HEK293T (cell line): ENCODE results near the gene MAPK13.

ENCODE experiments used
- CTCF ChIA-PET: fragments of 350-600 bp; formaldehyde crosslinking; extraction: SDS; loops from one replicate; lab custom pipeline; 2021; ENCODE audit warnings: antibody characterized with exemption, inconsistent platforms; lab: Yijun Ruan, JAX
- POLR2A ChIA-PET: fragments of 350-600 bp; formaldehyde crosslinking; extraction: SDS; loops from one replicate; lab custom pipeline; 2020; ENCODE audit warnings: antibody characterized with exemption, inconsistent platforms; lab: Yijun Ruan, JAX
- DNase-seq: peaks from one replicate; pipeline ENCODE4 v3.0.0; 2012; ENCODE audit warnings: mixed read lengths; ENCODE audit errors: extremely low spot score
- ARNT ChIP-seq: fragments of 450-650 bp; IDR thresholded peaks from 2 replicates; pipeline ENCODE4 v1.6.1; 2017; ENCODE audit warnings: mild to moderate bottlenecking
- BHLHE40 ChIP-seq: fragments of 450-650 bp; IDR thresholded peaks from 2 replicates; pipeline ENCODE4 v1.6.1; 2016; ENCODE audit warnings: mild to moderate bottlenecking, moderate library complexity, borderline replicate concordance
- CTBP1 ChIP-seq: fragments of 450-650 bp; IDR thresholded peaks from 2 replicates; pipeline ENCODE4 v1.6.1; 2016; ENCODE audit warnings: borderline replicate concordance
- ELF4 ChIP-seq: fragments of 450-650 bp; IDR thresholded peaks from 2 replicates; pipeline ENCODE4 v1.6.1; 2017; ENCODE audit warnings: antibody characterized with exemption
- FOXA1 ChIP-seq: fragments of 450-650 bp; IDR thresholded peaks from 2 replicates; pipeline ENCODE4 v1.6.1; 2016; ENCODE audit warnings: mild to moderate bottlenecking
- FOXK2 ChIP-seq: fragments of 450-650 bp; IDR thresholded peaks from 2 replicates; pipeline ENCODE4 v1.6.1; 2016; ENCODE audit warnings: mild to moderate bottlenecking
- FOXM1 ChIP-seq: fragments of 450-650 bp; IDR thresholded peaks from 2 replicates; pipeline ENCODE4 v1.6.1; 2017; ENCODE audit warnings: mild to moderate bottlenecking, borderline replicate concordance
- HDGF ChIP-seq: fragments of 450-650 bp; IDR thresholded peaks from 2 replicates; pipeline ENCODE4 v1.6.1; 2017; ENCODE audit warnings: antibody characterized with exemption, borderline replicate concordance
- L3MBTL2 ChIP-seq: fragments of 450-650 bp; conservative IDR thresholded peaks from 2 replicates; pipeline ENCODE4 v1.6.1; 2016; ENCODE audit warnings: mild to moderate bottlenecking
- LEF1 ChIP-seq: fragments of 450-650 bp; IDR thresholded peaks from 2 replicates; pipeline ENCODE4 v1.6.1; 2017; ENCODE audit warnings: mild to moderate bottlenecking, borderline replicate concordance
- NFRKB ChIP-seq: fragments of 450-650 bp; IDR thresholded peaks from 2 replicates; pipeline ENCODE4 v1.6.1; 2016; ENCODE audit warnings: mild to moderate bottlenecking, moderate library complexity
- SP1 ChIP-seq: fragments of 450-650 bp; IDR thresholded peaks from 2 replicates; pipeline ENCODE4 v1.6.1; 2017
- SUZ12 ChIP-seq: fragments of 450-650 bp; IDR thresholded peaks from 2 replicates; pipeline ENCODE4 v1.6.1; 2016; ENCODE audit warnings: mild to moderate bottlenecking
- TARDBP ChIP-seq: fragments of 450-650 bp; IDR thresholded peaks from 2 replicates; pipeline ENCODE4 v1.6.1; 2016
- ZNF384 ChIP-seq: fragments of 450-650 bp; IDR thresholded peaks from 2 replicates; pipeline ENCODE4 v1.6.1; 2016
- TF ChIP-seq, protein P1 (sequence below): fragments of 450-650 bp; IDR thresholded peaks from 2 replicates; pipeline ENCODE4 v1.6.1; 2016

The MAPK13 gene

DNA sequence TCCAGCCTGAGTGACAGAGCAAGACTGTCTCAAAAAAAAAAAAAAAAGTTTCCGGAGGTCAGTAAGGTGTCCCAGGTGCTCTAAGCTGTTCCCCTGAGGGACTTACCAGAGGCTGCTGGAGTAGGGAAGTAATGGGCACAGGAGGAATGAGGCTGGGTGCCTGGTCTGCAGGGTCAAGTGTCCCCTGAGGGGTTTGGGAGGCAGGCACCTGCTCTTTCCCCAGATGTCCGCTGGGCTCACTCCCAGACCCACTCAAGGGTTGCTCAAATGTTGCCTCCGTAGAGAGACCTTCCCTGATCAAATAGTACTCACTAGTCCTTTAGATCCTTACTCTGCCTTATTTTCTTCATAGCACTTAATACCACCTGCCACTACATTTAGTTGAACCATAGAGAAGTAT, 5.4 kb upstream of the MAPK13 start:
- TF ChIP-seq FOXM1 (no peak), NFRKB (no peak), ZNF384 (no peak), TARDBP (no peak), FOXA1 (no peak), BHLHE40 (no peak), SP1 (no peak), ELF4 (no peak), CTBP1 (no peak)
- TF ChIP-seq, protein P1, sequence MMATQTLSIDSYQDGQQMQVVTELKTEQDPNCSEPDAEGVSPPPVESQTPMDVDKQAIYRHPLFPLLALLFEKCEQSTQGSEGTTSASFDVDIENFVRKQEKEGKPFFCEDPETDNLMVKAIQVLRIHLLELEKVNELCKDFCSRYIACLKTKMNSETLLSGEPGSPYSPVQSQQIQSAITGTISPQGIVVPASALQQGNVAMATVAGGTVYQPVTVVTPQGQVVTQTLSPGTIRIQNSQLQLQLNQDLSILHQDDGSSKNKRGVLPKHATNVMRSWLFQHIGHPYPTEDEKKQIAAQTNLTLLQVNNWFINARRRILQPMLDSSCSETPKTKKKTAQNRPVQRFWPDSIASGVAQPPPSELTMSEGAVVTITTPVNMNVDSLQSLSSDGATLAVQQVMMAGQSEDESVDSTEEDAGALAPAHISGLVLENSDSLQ: no peak
- ChIA-PET POLR2A (no interaction called here), CTCF (interaction anchor here (0.7 to 2.0 kb wide), 2 partner anchors 236 to 306 kb away, joined by 3 to 6 read pairs; no protein-coding TSS in a partner anchor)
- DNase-seq: no peak

DNA sequence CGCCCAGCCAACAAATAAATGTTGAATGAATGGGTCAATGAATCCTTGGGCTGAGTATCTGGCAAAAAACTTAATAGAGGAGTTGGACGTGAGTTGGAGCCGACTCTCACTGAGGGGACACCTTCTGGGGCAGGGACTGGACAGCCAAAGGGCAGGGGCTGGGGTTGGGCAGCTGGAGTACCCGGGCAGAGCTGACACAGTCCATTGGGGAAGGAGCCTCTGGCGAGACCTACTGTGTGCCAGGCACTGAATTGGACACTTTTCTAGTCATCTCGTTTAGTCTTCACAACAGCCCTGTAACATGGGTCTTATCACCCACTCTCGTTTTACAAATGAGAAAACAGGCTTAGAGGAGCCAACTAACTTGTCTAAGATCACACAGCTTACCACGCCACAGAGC, 4.7 kb upstream of the MAPK13 start:
- TF ChIP-seq ELF4: no peak
- no peak for TF ChIP-seq FOXM1
- ChIA-PET POLR2A (no interaction called here), CTCF (no interaction called here)
- DNase-seq: no peak

DNA sequence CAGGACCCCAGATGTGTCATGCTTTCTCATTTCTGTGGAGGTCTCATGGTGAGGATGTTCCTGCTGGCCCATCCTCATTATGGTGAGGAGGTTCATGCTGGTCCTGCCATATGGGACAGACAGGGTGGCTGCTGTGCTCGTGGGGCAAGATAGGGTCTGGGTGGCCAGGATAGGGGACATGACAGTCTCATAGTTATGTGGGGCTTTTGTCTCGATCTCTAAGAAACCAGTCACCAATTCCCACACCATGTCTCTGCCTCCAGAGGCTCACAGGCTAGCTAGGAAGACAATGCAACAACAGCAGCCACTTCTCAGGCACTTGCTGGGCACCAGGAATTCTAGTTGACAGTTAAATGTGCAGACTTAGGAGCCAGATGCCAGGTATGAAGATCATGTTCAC, 4.2 kb upstream of the MAPK13 start:
- DNase-seq: no peak
- CTCF ChIA-PET: no interaction called here
- POLR2A ChIA-PET: interaction anchor here (0.7 kb wide), 1 partner anchor 10 kb away, joined by 3 read pairs; no protein-coding TSS in a partner anchor
- TF ChIP-seq SUZ12 (no peak), CTBP1 (no peak), FOXM1 (no peak), HDGF (no peak), BHLHE40 (no peak), ELF4 (no peak), NFRKB (no peak), FOXA1 (no peak), L3MBTL2 (no peak), ZNF384 (no peak), TARDBP (no peak), SP1 (no peak), ARNT (no peak)
- TF ChIP-seq, protein P1: no peak

DNA sequence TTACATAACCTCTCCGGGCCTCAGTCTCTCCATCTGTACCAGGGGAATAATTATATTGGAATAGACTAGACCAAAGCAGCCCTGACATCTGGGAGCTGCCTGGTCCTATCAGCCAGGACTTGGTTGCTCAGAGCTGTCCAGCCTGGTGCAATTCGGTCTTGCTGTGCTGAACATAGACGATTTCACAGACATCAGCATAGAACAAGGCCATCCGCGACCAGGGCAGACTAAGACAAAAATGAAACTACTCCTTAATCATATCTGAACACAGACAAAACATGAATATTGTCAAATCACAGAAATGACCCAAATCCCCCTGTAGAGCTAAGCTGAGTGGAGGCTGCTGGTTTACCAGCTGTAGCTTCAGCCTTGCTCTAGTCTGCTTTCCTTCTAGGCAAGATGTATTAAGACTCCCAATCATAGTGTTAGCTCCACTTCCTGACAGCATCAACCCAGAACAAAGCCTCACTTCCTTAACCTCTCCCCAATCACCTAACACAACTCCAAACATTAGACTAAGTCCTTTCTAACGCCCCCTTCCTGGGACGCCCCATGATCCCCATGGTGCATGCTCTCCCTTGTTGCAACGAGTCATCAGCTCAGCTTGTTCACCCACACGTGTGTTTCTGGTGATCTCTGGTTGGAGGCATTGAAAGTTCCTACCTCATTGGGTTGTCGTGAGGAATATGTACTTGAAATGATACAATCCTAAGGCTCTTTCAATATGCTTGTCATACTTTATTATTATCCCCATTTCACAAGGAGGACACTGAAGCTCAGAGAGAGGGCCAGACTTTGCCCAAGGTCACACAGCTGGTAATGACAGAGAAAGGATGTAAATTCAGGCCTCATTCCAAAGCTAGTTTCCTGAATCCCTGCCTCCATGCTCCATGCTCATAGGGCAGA, 3.5 kb upstream of the MAPK13 start:
- ChIA-PET CTCF (no interaction called here), POLR2A (interaction anchor here (0.7 to 1.1 kb wide), 2 partner anchors 10 to 98 kb away, joined by 3 read pairs; no protein-coding TSS in a partner anchor)
- TF ChIP-seq, protein P1: no peak
- TF ChIP-seq ZNF384 (no peak), HDGF (no peak), SUZ12 (no peak), TARDBP (no peak), SP1 (no peak), NFRKB (no peak), CTBP1 (no peak), L3MBTL2 (no peak), ARNT (no peak), FOXK2 (no peak), BHLHE40 (no peak), ELF4 (no peak), FOXA1 (no peak), FOXM1 (no peak), LEF1 (no peak)
- DNase-seq: no peak

DNA sequence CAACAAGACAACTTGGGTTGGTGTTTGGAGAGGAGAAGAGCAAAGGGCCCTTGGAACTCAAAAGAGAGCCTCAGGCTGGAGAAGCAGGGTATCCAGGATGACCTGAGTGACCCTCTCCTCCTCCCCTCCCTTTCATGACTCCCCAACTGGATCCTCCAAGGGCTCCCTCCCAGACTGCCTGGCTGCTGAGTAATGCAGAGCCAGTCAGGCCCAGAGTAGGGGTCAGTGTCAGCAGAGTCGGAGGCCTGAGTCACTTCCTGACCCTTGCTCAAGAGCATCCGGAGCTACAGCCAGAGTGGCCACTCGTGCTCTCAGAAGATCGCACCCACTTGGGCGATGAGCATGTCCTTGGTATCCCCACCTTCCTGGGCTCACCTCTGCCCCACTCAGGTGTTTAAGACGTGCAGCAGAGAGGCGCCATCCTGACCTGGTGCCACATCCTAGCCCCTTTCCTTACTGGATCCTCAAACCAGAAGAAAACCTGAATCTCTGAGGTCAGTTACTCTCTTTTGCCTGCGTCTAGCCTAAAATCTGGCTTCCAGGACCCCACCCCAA, 2.8 kb upstream of the MAPK13 start:
- no peak for TF ChIP-seq LEF1
- TF ChIP-seq ARNT: no peak
- no peak for TF ChIP-seq NFRKB
- no peak for TF ChIP-seq HDGF
- no peak for TF ChIP-seq FOXK2
- TF ChIP-seq FOXA1: no peak
- TF ChIP-seq FOXM1: no peak
- TF ChIP-seq ELF4: no peak
- no peak for TF ChIP-seq L3MBTL2
- TF ChIP-seq, protein P1: no peak
- no peak for TF ChIP-seq BHLHE40
- no peak for TF ChIP-seq SP1
- no peak for TF ChIP-seq SUZ12
- no peak for TF ChIP-seq TARDBP
- TF ChIP-seq CTBP1: no peak
- ChIA-PET POLR2A (interaction anchor here (1.1 kb wide), 1 partner anchor 99 kb away, joined by 3 read pairs; no protein-coding TSS in a partner anchor), CTCF (no interaction called here)
- no peak for DNase-seq
